Right hindlimb (tissue), 1 donor: ENCODE measurements around the gene PYHIN1.
"Not testable (repeated sequence)": the region's sequence is repeated elsewhere in the genome, so short reads cannot be mapped to it uniquely, and the experiment has no call there.

Source experiments
- DNase-seq: peaks from one replicate; pipeline ENCODE4 v3.0.0-alpha.2; 2018

The PYHIN1 gene

DNA sequence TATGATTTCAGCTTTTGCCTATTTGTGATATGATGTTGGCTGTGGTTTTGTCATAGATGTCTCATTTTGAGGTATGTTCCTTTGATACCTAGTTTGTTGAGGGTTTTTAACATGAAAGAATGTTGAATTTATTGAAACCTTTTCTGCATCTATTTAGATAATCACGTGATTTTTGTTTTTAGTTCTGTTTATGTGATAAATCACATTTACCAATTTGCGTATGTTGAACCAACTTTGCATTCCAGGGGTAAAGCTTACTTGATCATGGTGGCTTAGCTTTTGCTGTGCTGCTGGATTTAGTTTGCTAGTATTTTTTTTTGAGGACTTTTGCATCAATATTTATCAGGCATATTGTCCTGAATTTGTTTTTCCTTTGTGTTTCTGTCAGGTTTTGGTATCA, 51.9 kb downstream of the PYHIN1 start:
- no peak for DNase-seq

DNA sequence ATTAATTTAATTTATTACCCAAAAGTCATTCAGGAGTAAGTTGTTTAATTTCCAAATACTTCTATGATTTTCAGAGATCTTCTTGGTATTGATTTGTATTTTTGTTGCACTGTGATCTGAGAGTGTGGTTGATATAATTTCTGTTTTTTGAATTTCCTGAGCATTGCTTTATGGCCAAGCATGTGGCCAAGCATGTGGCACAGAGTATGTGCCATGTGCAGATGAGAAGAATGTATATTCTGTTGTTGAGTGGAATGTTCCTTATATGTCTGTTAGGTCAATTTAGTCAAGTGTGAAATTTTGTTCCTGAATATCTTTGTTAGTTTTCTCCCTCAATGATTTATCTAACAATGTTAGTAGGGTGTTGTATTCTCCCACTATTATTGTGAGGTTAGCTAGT, 53.0 kb downstream of the PYHIN1 start:
- no peak for DNase-seq

DNA sequence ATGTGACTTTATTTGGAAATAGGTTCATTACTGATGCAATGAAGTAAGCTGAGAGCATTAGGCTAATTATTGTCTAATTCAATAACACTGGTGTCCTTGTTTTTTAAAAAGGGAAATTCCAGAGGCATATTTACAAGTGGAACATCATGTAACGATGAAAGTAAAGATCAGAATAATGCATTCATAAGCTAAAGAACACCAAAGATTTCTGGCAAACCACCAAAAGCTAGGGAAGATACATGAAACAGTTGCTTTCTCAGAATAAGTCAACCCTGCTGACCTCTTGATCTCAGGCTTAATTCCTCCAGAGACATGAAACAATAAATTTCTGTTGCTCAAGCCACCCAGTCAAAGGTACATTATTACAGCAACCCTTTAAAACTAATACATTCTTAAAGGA, 58.1 kb downstream of the PYHIN1 start:
- DNase-seq = no peak

DNA sequence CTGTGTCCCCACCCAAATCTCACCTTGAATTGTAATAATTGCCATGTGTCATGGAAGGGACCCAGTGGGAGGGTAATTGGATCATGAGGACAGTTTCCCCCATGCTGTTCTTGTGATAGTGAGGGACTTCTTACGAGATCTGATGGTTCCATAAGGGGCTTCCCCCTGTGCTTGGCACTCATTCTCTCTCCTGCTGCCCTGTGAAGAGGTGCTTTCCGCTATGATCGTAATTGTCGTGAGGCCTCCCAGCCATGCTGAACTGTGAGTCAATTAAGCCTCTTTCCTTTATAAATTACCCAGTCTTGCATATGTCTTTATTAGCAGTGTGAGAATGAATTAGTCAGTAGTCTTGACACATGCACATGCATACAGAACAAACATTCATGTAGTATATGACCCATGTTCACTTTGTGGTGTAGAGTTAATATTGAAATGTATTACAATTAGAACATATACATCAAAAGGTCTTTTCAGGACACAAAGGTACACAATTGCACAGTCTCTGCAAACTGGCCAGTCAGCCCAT, 61.5 kb downstream of the PYHIN1 start:
- no peak for DNase-seq

DNA sequence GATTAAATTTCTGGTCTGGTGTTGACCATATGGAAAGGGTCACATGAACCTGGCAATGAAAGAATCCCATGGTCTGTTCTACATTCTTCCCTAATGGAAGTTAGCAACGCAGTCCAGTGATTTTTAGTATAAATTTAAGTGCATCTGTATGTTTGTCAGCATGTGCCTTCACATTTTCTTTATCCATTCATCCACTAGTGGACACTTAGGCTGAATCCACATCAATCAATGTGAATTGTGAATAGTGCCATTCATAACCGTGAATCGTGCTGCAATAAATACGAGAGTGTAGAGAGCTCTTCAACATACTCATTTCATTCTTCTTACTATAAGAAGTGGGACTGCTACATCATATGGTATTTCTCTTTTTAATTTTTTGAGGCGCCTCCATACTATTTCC, 65.6 kb downstream of the PYHIN1 start:
- DNase-seq = no peak

DNA sequence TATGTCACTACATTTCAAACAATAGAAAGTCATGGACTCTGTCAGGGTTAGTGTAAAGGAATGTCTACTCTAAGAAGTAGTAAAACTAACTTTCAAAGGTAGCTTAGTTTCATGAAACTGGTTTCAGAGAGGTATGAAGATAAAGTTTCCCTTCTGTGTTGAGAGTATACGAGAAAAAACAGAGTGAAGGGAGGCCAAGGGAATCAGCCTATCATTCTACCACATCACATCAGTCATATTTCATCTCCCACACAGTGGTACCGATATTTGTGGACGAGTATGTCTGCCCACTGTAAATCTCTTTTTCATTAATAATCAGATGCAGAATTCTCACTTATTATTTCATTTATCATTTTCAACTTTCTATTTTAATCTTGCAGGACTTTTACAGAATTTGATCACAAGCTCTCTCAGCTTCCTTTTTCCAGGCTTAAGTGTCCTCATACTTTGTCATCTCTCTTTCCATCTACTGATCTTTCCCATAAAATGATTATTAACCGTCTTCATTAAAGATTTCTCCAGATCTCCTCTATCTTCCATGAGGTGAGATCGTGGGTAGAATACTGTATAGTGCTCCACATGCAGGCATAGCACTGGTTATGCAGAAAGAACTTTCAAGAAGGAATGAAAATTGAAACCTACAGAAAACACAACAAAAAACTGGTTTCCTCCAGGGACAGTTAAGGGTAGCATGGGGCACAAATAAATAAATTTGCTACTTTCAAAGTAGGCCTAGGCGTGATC, 66.9 kb downstream of the PYHIN1 start:
- DNase-seq = no peak

DNA sequence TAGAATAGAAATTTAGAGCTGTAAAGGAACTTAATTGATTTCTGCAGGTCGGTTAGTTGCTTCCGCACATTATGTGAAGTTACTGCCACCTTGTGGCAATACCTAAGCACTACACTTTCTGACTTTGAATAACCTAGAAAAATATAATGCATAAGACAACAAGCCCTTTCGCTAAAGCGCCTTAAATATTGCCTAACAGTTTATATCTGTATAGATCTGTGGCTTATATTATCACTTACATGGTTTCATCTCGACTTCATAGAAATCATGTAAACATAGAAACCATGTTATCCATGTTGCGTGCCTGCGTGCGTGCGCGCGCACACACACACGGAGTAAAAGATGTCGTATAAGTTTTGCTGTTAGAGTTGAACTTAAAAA, 67.4 kb downstream of the PYHIN1 start:
- peak; percentile 71 for DNase-seq

DNA sequence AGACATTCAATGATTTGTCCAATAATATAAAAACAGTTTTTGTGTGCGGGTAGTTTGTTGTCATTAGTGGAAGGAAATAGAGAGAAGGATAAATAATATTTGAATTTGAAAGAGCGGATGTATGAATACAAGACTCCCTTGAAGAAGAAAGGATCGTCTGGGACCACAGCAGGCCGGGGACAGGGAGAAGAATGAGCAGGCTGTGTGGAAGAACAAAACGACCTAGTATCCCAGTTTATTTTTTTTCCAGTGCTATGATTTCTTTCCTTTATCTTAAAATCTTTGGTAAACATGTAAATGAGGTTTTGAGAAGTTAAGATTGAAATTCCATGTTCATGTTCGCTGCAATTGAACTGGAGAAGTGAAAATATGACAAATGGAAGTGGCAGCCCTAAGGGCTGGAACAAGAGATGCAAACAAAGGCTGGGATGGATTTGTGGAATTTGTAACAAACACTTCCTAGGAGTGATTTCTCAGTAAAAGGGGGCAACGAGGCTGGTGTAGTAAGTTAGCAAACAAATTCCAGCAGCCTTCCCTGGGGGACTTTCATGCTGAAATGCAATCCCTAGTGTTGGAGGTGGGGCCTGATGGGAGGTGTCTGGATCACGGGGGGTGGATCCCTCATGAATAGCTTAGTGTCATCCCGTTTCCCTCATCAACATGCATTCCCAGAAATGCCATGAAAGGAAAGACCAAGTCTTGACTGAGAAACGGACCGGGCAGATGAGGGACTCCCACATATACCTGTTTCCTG, 68.1 kb downstream of the PYHIN1 start:
- DNase-seq = peak; percentile 80

DNA sequence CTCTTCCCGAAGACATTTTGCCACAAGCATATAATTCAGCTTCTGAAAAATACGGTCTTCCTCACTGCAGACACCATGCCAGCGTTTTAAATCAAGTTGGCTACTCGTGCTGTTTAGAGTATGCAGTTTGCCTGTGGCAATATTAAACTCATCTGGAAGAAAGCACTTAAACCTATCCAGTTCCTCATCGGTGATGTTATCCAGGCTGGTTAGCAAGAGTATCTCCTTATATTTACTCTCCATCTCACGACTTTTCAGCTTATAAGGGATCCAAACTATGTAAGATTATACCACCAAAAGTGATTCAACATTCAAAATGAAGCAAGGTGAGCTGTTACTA, 68.7 kb downstream of the PYHIN1 start:
- DNase-seq = no peak

DNA sequence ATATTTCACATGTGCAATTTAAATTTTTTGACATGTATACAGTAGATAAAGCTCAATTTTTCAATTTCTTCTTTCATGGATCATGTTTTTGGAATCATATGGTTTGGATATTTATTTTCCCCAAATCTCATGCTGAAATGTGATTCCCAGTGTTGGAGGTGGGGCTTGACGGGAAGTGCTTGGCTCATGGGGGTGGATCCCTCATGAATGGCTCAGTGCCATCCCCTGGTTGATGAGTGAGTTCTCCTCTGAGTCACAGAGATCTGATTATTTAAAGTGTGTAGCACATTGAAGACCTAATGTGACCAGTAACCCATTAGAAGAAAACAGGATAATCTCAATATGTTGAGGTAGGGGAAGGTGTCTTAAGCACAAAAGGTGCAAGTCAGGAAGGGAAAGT, 69.3 kb downstream of the PYHIN1 start:
- peak; percentile 79 for DNase-seq

DNA sequence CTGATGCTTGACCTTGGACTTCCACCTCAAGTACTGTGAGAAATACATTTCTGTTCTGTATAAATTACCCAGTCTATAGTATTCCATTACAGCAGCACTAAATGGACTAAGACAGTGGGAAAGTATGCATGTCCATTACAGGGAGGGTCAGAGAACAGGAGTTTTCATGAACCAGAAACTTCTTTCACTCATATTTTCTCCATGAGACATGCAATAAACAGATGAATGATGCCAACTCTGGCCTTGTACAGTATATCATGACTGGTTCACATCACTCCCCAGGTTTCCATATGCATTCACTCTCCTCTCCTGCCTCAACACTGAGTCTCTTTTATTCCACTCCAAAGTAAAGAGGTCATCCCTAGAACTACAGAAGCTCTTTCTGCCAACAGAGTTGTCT, 73.8 kb downstream of the PYHIN1 start:
- DNase-seq = no peak

DNA sequence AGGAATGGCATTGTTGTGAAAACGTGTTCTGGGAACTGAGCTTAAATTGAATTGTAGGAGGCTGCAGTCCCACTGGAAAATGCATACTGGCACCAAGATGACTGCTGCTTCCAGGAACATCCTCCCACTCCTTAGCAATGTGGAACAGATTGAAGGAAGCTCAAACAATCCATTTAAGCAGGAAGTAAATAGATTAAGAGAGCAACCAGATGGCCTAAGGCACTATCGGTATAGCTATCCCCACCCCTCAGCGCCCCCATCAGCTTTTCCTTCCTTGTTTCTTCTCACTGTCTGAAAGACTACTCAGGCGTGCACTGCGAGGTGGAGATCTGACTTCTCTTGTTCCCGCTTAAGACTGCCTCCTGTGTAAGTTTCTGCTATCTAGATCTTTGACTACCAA, 74.3 kb downstream of the PYHIN1 start:
- DNase-seq = peak; percentile 55

DNA sequence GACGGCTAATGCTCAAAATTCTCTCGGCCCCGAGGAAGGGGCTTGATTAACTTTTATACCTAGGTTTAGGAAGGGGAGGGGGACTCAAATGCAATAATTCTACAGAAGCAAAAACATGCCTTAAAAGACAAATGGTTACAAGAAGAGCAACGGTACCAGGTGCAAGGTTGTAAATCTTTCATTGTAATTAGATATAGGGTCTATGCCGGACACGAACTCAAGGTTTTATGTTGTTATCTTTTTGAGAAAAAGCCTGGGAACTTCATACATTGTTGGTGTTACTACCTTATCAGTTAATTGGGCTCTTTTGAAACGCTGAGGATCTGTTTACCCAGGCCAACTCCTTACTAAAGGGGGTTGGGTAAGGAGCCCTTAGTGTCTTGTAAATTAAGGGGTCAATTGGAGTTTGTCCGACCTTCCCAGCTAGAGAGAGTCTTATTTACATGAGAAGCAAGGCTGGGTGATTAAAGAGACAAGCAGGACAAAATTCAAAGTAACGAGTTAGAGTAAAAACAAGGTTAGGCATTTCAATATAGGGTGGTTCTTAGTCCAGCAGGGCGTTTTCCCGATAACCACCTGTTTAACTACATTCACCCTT, 75.0 kb downstream of the PYHIN1 start:
- not testable (repeated sequence) for DNase-seq

DNA sequence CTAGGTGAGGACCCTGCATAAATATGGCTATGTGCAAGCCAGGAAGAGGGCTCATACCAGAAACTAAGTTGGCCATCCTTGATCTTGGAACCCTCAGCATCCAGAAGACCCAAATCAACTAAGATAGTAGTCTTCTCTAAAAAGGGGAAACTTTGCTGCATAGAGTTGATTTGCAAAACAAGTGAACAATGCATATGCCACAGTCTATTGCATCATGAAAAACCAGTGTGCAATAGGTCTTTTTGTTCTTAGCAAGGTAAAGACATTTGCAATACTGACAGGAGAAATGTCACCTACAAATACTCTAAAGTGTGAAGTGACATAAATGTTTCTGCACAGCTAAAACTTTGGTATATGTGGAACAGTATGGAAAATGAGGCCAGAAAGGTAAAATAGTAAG, 76.4 kb downstream of the PYHIN1 start:
- DNase-seq = no peak

DNA sequence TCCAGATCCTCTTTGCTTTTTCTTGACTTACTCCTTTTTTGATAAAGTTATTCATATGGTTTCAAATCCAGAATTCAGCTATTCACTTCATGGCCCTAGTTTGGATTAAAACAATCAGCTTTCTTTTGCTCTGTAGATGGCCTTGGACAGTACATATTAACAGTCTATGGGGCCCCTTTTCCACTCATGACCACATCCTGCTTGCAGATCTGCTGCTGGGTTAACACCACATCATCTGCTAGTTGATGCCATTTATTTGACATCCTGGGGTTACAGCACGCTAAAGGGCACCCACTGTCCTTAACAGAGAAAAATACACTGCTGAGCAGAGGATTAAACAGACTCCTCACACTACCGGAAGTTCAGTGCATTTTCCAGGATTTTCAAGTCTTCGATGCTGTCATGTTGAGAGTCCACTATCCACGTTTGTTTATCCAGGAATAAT, 77.4 kb downstream of the PYHIN1 start:
- no peak for DNase-seq

DNA sequence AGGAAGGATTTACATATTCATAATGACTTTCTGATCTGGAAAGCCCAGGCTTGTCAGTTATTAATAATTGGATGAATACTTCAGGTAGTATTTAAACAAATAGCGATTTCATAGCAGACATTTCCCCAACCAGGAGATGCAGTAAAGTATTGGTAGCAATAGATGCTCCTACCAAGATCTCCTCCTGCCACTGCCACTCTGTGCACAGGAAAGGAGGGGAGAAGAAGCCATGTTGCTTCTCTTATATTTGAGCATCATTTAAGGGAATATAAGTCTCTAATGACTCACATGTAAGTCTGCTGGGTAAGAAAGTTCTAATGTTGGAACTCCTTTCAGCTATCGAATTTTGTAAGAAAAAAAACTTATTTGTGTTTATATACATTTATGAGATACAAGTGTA, 77.9 kb downstream of the PYHIN1 start:
- no peak for DNase-seq

DNA sequence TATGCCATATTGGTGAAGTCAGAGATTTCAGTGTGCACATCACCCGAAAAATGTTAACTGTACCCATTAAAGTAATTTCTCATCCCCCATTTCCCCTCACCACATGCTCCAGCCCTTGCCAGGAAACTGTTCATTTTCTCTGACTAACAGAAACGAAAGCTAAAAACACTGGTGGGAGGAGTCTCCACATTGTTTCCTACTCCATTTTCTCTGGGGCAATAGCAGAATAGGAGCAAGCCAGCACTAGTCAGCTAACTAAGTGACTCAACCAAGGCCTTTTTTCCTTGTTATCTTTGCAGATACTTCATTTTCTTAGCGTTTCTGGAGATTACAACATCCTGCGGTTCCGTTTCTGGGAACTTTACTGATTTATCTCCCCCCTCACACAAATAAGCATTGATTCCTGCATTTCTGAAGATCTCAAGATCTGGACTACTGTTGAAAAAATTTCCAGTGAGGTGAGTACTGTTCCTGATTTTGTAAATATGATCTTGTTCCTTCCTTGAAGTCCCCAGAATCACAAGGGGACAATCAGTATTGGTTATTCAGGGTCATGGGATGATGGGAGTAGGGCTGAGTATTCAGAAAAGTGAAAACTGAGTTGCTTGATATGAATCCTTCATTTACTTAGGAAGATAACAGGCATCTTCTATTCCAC, 78.5 kb downstream of the PYHIN1 start, which contains the start of gene IFI16:
Gene IFI16 (plus strand): TSS at position 204 of the 658 bp plus-strand sequence. CDS start 4,774 bp downstream, outside the sequence.
- peak; percentile 52 for DNase-seq

DNA sequence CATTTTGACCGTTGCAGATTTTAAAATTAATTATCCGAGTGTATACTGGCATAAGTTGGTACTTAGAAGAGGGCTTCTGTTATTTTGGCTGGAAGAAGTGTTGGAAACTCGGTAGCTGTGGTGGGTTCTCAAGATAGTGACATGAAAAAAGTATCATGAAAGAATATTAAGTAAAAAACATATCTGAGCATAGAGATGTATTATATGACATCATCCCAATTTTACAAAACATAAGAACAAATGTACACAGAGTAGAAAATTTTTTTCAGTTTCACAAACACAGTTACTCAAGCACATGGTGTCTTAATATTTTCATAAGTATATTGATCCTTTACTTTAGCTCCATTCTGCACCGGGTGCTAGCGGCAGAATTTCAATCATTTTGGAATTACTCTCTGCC, 79.0 kb downstream of the PYHIN1 start:
- DNase-seq = no peak

DNA sequence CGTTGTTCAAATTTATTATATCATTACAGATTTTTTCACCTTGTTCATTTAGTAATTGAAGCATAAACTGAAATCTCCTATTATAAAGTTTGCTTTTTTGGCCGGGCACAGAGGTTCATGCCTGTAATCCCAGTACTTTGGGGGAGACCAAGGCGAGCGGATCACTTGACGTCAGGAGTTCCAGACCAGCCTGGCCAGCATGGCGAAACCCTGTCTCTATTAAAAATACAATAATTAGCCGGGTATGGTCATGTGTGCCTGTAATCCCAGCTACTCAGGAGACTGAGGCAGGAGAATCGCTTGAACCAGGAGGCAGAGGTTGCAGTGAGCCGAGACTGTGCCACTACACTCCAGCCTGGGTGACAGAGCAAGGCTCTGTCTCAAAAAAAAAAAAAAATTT, 79.6 kb downstream of the PYHIN1 start:
- DNase-seq = not testable (repeated sequence)

DNA sequence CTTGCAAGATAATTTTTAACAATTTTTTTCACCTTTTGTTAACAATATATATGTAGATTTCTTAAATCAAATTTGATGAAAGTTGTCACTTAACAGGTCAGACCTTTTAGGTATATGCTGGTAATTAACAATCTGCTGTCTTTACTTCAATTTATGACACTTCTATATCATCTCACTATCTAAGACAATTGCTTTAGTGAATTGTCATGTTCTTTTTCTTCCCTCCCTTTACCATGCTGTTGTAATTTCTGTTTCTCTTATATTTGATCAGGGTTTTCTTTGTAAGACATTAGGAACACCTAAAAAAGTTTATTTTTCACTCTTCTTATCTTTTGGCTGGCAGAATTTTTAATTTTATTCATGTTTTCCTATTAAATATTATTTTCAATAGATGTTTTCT, 80.4 kb downstream of the PYHIN1 start:
- DNase-seq = no peak

DNA sequence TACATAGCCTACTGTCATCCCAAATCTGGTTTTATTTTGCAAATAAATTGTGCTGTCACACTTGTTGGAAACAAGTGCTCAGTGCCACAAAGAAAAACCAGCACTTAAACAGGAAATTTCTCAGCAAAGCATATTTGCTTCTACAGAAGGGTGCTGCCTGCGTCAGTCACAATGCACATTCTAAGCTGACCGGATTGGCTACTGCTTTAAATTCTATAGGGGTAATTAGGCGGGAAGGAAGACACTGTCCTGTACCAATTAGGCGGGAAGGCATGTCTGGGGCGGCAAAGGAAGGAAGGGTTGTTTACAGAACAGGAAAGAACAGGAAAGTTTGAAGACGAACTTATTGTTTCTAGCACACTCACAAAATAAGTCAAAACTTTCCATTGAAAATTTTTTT, 81.1 kb downstream of the PYHIN1 start:
- no peak for DNase-seq

DNA sequence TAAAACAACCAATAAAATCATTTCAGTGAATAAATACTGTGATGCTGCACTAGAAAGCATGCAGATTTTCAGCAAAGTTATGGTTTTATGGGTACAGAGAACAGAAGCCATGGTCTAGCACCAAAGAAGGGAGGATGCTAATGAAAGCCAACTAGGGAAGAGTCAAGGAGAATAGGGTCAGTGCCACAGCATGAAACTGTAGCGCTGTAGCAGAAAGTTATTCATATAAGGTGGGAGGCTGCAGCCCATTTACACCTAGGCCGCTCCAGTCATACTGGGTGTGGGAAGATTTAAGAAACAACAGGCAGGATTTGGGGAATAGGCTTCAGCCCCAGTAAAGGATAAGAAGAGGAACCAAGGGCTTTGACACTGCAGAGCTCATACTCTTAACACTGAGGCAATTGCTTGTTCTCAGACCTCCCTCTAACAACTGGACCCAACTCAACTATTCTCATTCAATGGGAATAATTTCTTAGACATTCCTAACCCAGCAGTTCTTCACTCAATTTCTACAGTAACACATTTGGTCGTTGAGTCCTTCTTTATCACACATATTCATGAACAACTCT, 82.7 kb downstream of the PYHIN1 start:
- no peak for DNase-seq

DNA sequence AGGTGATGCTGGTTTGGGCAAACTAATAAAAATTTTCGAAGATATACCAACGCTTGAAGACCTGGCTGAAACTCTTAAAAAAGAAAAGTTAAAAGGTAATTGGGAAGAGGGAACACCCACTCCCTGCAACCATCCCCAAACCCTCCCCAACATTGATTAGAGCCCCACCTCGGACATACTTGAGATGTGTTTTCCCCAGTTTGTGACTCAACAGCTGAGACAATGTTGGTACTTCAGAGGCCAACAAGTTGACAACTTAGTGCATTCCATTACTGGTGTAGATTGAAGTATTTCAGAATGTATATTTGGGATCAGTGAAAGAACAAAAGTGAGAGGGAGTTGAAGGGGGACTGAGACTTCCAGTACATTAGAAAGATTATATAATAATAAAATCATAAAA, 83.5 kb downstream of the PYHIN1 start:
- no peak for DNase-seq
